ENCODE measurements around the gene LRP5. TPM values are rescaled to one million over a fixed set of nuclear protein-coding genes. Genes with fewer than 3 reads are reported as not detected.
"Not testable (repeated sequence)": the region's sequence is repeated elsewhere in the genome, so short reads cannot be mapped to it uniquely, and the experiment has no call there.

Gene LRP5
- total RNA-seq, 1 experiment from 2014 or later = 67.0 TPM

DNA sequence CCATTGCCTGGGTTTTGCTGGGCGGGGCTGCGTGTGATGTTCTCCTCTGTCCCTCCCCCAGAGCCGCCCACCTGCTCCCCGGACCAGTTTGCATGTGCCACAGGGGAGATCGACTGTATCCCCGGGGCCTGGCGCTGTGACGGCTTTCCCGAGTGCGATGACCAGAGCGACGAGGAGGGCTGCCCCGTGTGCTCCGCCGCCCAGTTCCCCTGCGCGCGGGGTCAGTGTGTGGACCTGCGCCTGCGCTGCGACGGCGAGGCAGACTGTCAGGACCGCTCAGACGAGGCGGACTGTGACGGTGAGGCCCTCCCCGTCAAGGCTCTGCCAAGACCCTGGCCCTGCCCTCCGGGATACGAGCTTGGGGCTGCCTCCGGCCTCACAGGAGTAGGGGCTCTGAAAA lies 121.2 kb downstream of the LRP5 start:
- intact Hi-C loops (cut with micrococcal nuclease; ENCODE audit: unreplicated experiment) = no loop called here
- no TSS peak for BruUV-seq (replicated peaks)
- Histone ChIP-seq H3K9me3 (ENCODE audit: low read depth, low read length, poor library complexity, severe bottlenecking) (peaks cover 11% of the 10 kb centered on the region), H3K27me3 (replicated peaks; ENCODE audit: insufficient read depth, low read depth, low read length, poor library complexity) (no peaks in the 10 kb centered on the region), H3K36me3 (ENCODE audit: insufficient read depth, low read length, poor library complexity, severe bottlenecking) (peaks cover 33% of the 10 kb centered on the region), H3K4me3 (ENCODE audit: low read depth, low read length, poor library complexity, severe bottlenecking) (no peak overlapping the region), H3K27ac (ENCODE audit: low read depth, low read length, poor library complexity, severe bottlenecking) (no peak overlapping the region), H3K4me1 (ENCODE audit: insufficient read depth, low read length, poor library complexity, severe bottlenecking) (peaks cover 14% of the 10 kb centered on the region)
- no peak for TF ChIP-seq CTCF (conservative IDR thresholded peaks at IDR 0.05; ENCODE audit: low read depth, low read length)
- DNase-seq (ENCODE audit: low spot score) = no peak
- ChIA-PET CTCF (no interaction called here), POLR2A (ENCODE audit: low non-redundant PET) (no interaction called here)

DNA sequence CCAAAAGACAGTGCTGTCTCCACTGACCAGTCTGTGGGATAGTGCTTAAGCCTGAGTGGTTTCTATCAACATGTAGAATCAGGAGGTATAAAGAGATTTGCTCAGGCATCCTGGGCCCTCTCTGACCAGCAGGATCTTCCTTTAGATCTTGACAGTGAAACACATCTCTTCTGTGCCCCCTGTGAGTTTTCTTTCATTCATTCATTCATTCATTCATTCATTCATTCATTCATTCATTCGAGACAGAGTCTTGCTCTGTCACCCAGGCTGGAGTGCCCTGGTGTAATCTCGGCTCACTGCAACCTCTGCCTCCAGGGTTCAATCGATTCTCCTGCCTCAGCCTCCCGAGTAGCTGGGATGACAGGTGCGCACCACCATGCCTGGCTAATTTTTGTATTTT lies 121.8 kb downstream of the LRP5 start:
- H3K27me3 ChIP-seq (replicated peaks; ENCODE audit: insufficient read depth, low read depth, low read length, poor library complexity); H3K9me3 ChIP-seq (ENCODE audit: low read depth, low read length, poor library complexity, severe bottlenecking); intact Hi-C loops (cut with micrococcal nuclease; ENCODE audit: unreplicated experiment); H3K4me3 ChIP-seq (ENCODE audit: low read depth, low read length, poor library complexity, severe bottlenecking); DNase-seq (ENCODE audit: low spot score); H3K27ac ChIP-seq (ENCODE audit: low read depth, low read length, poor library complexity, severe bottlenecking); BruUV-seq (replicated peaks); POLR2A ChIA-PET (ENCODE audit: low non-redundant PET); CTCF ChIA-PET: not testable (repeated sequence)
- Histone ChIP-seq H3K4me1 (ENCODE audit: insufficient read depth, low read length, poor library complexity, severe bottlenecking) (peaks cover 20% of the 10 kb centered on the region), H3K36me3 (ENCODE audit: insufficient read depth, low read length, poor library complexity, severe bottlenecking) (peaks cover 33% of the 10 kb centered on the region)

DNA sequence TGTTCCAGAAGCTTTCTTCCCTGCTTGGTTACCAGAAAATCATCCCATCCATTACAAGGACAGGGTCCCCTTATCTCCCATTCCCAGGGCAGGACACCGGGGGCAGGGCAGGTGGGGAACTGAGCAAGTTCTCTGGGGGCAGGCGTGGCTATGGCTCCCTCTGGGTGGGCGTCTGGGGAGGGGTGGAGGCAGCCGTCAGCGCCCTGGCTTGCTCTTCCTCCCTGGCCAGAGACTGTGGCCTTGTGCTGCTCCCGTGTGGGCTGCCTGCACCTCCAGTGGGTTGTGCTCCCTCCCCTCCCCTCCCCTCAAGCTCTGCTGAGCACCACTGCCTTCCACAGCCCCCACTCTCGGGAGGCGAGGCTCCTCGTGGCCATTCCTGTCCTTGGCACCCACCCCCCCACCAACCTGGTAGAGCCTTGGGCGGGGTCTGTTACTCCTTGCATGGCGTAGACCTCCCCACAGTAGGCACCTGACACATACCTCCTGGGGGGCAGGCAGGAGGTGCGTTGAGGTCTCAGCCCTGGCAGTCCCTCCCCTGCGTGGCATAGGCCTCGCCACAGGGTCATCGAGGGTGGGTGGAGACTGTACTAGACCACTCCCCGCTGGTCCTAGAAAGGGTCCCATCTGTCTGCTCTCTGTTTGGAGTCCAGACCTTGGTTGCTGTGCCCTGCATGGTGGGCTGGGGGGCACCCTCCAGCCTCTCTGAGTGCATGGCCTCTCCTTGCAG lies 123.9 kb downstream of the LRP5 start:
- no TSS peak for BruUV-seq (replicated peaks)
- Histone ChIP-seq H3K4me1 (ENCODE audit: insufficient read depth, low read length, poor library complexity, severe bottlenecking) (peaks cover 42% of the 10 kb centered on the region), H3K27ac (ENCODE audit: low read depth, low read length, poor library complexity, severe bottlenecking) (peak overlapping the region; percentile 57), H3K36me3 (ENCODE audit: insufficient read depth, low read length, poor library complexity, severe bottlenecking) (peaks cover 17% of the 10 kb centered on the region), H3K27me3 (replicated peaks; ENCODE audit: insufficient read depth, low read depth, low read length, poor library complexity) (no peaks in the 10 kb centered on the region), H3K4me3 (ENCODE audit: low read depth, low read length, poor library complexity, severe bottlenecking) (no peak overlapping the region), H3K9me3 (ENCODE audit: low read depth, low read length, poor library complexity, severe bottlenecking) (no peaks in the 10 kb centered on the region)
- intact Hi-C loops (cut with micrococcal nuclease; ENCODE audit: unreplicated experiment) = no loop called here
- ChIA-PET CTCF (no interaction called here), POLR2A (ENCODE audit: low non-redundant PET) (no interaction called here)
- TF ChIP-seq CTCF (conservative IDR thresholded peaks at IDR 0.05; ENCODE audit: low read depth, low read length) = no peak
- no peak for TF ChIP-seq EZH2 (IDR thresholded peaks at IDR 0.05; ENCODE audit: borderline replicate concordance, low read depth, low read length, poor library complexity, severe bottlenecking)
- no peak for DNase-seq (ENCODE audit: low spot score)
